A549 treated with dexamethasone at 1 μM for 4 hours (cell line): ENCODE results near the gene FYCO1. TPM values are rescaled to one million over a fixed set of nuclear protein-coding genes. Genes with fewer than 3 reads are reported as not detected.

Experiments used
- total RNA-seq: library from RNA; stranded (reverse); fragments of 200-300 nt; extraction: Qiagen RNA extraction; gene quantifications from 5 replicates; pipeline ENCODE4 v1.2.3, GENCODE V29; 2022

FYCO1 gene
- 4.7 to 6.5 TPM (median 5.9 TPM) in 5 replicates for total RNA-seq

GRCh38 chr3:45995236-45996192, at the start of gene FYCO1:
TSS of gene FYCO1 (minus strand) at chr3:45995824. CDS start at chr3:45984910, 10,914 bp downstream.

GRCh38 chr3:46027021-46027705, 31.5 kb upstream of the FYCO1 start, which contains the start of gene XCR1:
TSS of gene XCR1 (minus strand) at chr3:46027483. CDS start at chr3:46021947, 5,536 bp downstream.

GRCh38 chr3:45943207-45943846, 52.3 kb downstream of the FYCO1 start, which contains the start of gene CXCR6:
TSS of gene CXCR6 (plus strand) at chr3:45943464. CDS start at chr3:45946482, 3,018 bp downstream.

GRCh38 chr3:45885979-45886705, 109.5 kb downstream of the FYCO1 start, which contains the start of gene CCR9:
TSS of gene CCR9 (plus strand) at chr3:45886543. CDS start at chr3:45894934, 8,391 bp downstream.

Other genes with a start within 250 kb of the FYCO1 start
- 0.02 to 0.17 TPM (median 0.04 TPM) in 5 replicates for gene SLC6A20, start 199.3 kb downstream of the FYCO1 start, total RNA-seq
- 12.2 to 19.0 TPM (median 15.6 TPM) in 5 replicates for gene LZTFL1, start 153.7 kb downstream of the FYCO1 start, total RNA-seq
- gene CCR9, start 109.3 kb downstream of the FYCO1 start, total RNA-seq: 0.08 TPM in 1 of 5 replicates, not detected in the others
- not detected in 5 replicates for gene CXCR6, start 52.4 kb downstream of the FYCO1 start, total RNA-seq
- not detected in 5 replicates for gene XCR1, start 31.7 kb upstream of the FYCO1 start, total RNA-seq
- not detected in 5 replicates for gene CCR1, start 212.5 kb upstream of the FYCO1 start, total RNA-seq
- gene CCR3, start 246.6 kb upstream of the FYCO1 start, total RNA-seq: not detected in 5 replicates